Measurements from ENCODE around the gene SPATS2. TPM values are rescaled to one million over a fixed set of nuclear protein-coding genes. Genes with fewer than 3 reads are reported as not detected.

SPATS2 gene
- total RNA-seq, 3 donors from 2014 or later (not counting 1 experiment from before 2014, with no cell fraction given): 14.6 to 18.4 (median 15.4) TPM

DNA sequence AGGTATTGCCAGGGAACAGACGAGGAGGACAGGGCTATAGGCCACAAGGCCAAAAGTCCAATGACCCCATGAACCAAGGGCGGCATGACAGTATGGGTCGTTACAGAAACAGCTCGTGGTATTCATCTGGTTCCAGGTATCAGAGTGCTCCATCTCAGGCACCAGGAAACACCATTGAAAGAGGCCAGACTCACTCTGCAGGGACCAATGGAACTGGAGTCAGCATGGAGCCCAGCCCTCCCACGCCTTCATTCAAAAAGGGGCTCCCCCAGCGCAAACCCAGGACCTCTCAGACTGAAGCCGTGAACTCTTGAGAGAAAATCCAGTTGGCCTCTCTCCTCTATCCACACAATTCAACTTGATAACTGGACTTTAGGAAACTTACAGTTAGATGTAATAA lies 158.7 kb downstream of the SPATS2 start:
- ATAC-seq (no peak), DNase-seq (no peak)
- Histone ChIP-seq H3K4me3 (ENCODE audit: low read length) (no peak overlapping the region), H3K36me3 (ENCODE audit: control insufficient read depth, insufficient read depth, low read length) (peaks cover 19% of the 10 kb centered on the region), H3K4me1 (ENCODE audit: control insufficient read depth, insufficient read depth, low read length) (no peaks in the 10 kb centered on the region), H3K27ac (ENCODE audit: low read length) (no peak overlapping the region), H3K9me3 (ENCODE audit: control insufficient read depth, insufficient read depth, low read length) (no peaks in the 10 kb centered on the region), H3K27me3 (ENCODE audit: control insufficient read depth, insufficient read depth, low read length) (no peaks in the 10 kb centered on the region)
- H3K4me3 Mint-ChIP-seq: no peak overlapping the region
- H3K27me3 Mint-ChIP-seq (ENCODE audit: low read depth in 2 of 2): no peaks in the 10 kb centered on the region
- TF ChIP-seq, protein P1, sequence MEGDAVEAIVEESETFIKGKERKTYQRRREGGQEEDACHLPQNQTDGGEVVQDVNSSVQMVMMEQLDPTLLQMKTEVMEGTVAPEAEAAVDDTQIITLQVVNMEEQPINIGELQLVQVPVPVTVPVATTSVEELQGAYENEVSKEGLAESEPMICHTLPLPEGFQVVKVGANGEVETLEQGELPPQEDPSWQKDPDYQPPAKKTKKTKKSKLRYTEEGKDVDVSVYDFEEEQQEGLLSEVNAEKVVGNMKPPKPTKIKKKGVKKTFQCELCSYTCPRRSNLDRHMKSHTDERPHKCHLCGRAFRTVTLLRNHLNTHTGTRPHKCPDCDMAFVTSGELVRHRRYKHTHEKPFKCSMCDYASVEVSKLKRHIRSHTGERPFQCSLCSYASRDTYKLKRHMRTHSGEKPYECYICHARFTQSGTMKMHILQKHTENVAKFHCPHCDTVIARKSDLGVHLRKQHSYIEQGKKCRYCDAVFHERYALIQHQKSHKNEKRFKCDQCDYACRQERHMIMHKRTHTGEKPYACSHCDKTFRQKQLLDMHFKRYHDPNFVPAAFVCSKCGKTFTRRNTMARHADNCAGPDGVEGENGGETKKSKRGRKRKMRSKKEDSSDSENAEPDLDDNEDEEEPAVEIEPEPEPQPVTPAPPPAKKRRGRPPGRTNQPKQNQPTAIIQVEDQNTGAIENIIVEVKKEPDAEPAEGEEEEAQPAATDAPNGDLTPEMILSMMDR (IDR thresholded peaks at IDR 0.05): no peak
- peaks cover 15% of the 10 kb centered on the region for H3K36me3 Mint-ChIP-seq
- no peaks in the 10 kb centered on the region for H3K4me1 Mint-ChIP-seq
- intact Hi-C loops (cut with micrococcal nuclease): no loop called here
- WGBS (ENCODE audit: insufficient coverage): 97% methylated on average over 7 of the region's 7 CpGs
- H3K27ac Mint-ChIP-seq: no peak overlapping the region
- H3K9me3 Mint-ChIP-seq: no peaks in the 10 kb centered on the region

DNA sequence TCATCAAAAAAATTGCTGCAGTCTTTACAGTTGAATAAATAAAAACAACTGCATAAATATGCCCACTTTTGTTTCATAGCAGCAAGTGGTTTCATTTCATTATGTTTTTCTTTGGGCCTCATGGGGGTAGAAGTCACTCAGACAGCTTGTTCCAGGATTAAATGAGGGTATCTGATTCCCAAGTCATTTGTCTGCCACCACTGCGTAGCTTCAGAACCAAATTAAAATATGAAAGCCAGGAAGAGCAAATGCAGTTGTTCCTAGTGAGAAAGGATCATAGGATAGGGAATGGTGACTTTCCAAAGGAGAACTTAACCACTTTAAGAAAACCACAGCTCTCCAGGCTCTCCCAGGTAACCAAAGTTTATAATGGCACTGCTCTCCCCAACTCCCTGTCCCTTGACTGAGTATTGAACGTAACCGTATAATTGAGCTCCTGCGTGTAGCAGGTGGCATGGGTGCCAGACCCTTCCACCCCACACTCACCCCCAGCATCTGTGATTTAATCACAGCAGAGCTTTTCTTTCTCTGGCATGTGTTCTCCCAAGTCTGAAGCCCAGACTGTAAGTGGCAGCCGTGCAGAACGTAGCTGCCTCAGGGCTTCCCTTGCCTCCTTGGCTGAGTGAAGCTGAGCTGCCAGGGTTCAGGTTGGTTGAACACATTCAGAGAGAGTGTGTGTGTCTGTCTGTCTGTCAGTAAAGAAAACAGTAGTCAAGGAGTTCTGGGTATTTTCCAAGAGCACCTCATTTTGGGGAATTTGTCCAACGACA lies 160.3 kb downstream of the SPATS2 start:
- DNase-seq (no peak), ATAC-seq (no peak)
- peaks cover 11% of the 10 kb centered on the region for H3K36me3 Mint-ChIP-seq
- no peak overlapping the region for H3K4me3 ChIP-seq (ENCODE audit: low read length)
- WGBS (ENCODE audit: insufficient coverage): 95% methylated on average over 7 of the region's 7 CpGs
- no peaks in the 10 kb centered on the region for H3K27me3 Mint-ChIP-seq (ENCODE audit: low read depth in 2 of 2)
- H3K4me1 ChIP-seq (ENCODE audit: control insufficient read depth, insufficient read depth, low read length): no peaks in the 10 kb centered on the region
- H3K36me3 ChIP-seq (ENCODE audit: control insufficient read depth, insufficient read depth, low read length): peaks cover 18% of the 10 kb centered on the region
- H3K4me1 Mint-ChIP-seq: no peaks in the 10 kb centered on the region
- intact Hi-C loops (cut with micrococcal nuclease): no loop called here
- H3K27ac Mint-ChIP-seq: no peak overlapping the region
- no peak overlapping the region for H3K4me3 Mint-ChIP-seq
- no peaks in the 10 kb centered on the region for H3K9me3 Mint-ChIP-seq
- no peaks in the 10 kb centered on the region for H3K27me3 ChIP-seq (ENCODE audit: control insufficient read depth, insufficient read depth, low read length)
- H3K27ac ChIP-seq (ENCODE audit: low read length): no peak overlapping the region
- no peaks in the 10 kb centered on the region for H3K9me3 ChIP-seq (ENCODE audit: control insufficient read depth, insufficient read depth, low read length)
- TF ChIP-seq, protein P1 (IDR thresholded peaks at IDR 0.05): no peak

DNA sequence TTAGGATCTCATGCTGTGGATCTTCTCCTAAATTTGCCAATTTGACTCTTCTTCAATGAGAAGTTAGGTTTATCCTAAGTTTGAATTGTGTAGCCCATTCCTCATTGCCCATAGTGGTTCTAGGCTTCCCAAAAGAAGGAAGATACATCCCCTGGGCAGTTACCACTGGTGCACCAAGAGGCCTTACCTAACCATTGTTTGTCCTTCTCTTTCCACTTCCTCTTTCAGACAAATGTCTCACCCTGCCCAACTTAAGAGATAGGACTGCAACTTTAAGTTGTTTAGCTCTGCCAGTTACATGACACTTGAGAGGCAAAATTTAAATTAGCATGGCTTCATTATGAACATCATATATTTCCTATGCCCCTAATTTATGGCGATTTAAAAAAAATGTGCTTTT lies 162.2 kb downstream of the SPATS2 start:
- H3K4me3 Mint-ChIP-seq: no peak overlapping the region
- no peak for DNase-seq
- TF ChIP-seq, protein P1 (IDR thresholded peaks at IDR 0.05): no peak
- peaks cover 7% of the 10 kb centered on the region for H3K36me3 Mint-ChIP-seq
- Histone ChIP-seq H3K36me3 (ENCODE audit: control insufficient read depth, insufficient read depth, low read length) (peaks cover 15% of the 10 kb centered on the region), H3K27ac (ENCODE audit: low read length) (no peak overlapping the region), H3K4me1 (ENCODE audit: control insufficient read depth, insufficient read depth, low read length) (no peaks in the 10 kb centered on the region), H3K27me3 (ENCODE audit: control insufficient read depth, insufficient read depth, low read length) (no peaks in the 10 kb centered on the region), H3K9me3 (ENCODE audit: control insufficient read depth, insufficient read depth, low read length) (no peaks in the 10 kb centered on the region), H3K4me3 (ENCODE audit: low read length) (no peak overlapping the region)
- H3K4me1 Mint-ChIP-seq: no peaks in the 10 kb centered on the region
- peaks cover 0 to 2% of the 10 kb centered on the region in 2 donors for H3K27me3 Mint-ChIP-seq (ENCODE audit: low read depth in 2 of 2)
- H3K9me3 Mint-ChIP-seq: no peaks in the 10 kb centered on the region
- no peak overlapping the region for H3K27ac Mint-ChIP-seq
- WGBS (ENCODE audit: insufficient coverage): 100% methylated on average over 1 of the region's 1 CpG
- intact Hi-C loops (cut with micrococcal nuclease): no loop called here
- ATAC-seq: no peak

DNA sequence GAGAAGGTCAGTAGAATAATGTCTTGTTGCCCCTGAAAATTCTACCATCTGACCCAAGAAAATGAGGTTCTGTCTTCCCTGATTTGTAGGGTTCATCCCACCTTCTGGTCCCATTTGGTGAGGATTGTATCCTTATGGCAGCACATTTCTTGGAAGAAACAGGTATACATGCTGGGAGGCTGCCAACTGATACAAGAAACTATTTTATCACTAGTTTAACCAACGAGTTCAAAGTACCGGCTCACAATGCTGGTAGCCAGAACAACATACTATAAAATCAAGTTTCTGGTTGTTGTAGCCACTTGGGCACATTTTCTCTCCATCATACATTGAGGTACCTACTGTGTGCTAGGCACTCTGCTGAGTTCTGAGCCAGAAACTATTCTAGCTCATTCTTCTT lies 164.5 kb downstream of the SPATS2 start:
- Mint-ChIP-seq H3K27ac (no peak overlapping the region), H3K4me3 (no peak overlapping the region), H3K4me1 (no peaks in the 10 kb centered on the region), H3K36me3 (no peaks in the 10 kb centered on the region), H3K9me3 (no peaks in the 10 kb centered on the region), H3K27me3 (ENCODE audit: low read depth in 2 of 2) (peaks cover 5 to 14% of the 10 kb centered on the region in 2 donors)
- no peak for ATAC-seq
- H3K27me3 ChIP-seq (ENCODE audit: control insufficient read depth, insufficient read depth, low read length): peaks cover 2% of the 10 kb centered on the region
- H3K36me3 ChIP-seq (ENCODE audit: control insufficient read depth, insufficient read depth, low read length): no peaks in the 10 kb centered on the region
- no peak overlapping the region for H3K4me3 ChIP-seq (ENCODE audit: low read length)
- TF ChIP-seq, protein P1 (IDR thresholded peaks at IDR 0.05): no peak
- no peaks in the 10 kb centered on the region for H3K4me1 ChIP-seq (ENCODE audit: control insufficient read depth, insufficient read depth, low read length)
- 92% methylated on average over 2 of the region's 2 CpGs for WGBS (ENCODE audit: insufficient coverage)
- intact Hi-C loops (cut with micrococcal nuclease): no loop called here
- no peaks in the 10 kb centered on the region for H3K9me3 ChIP-seq (ENCODE audit: control insufficient read depth, insufficient read depth, low read length)
- DNase-seq: no peak
- no peak overlapping the region for H3K27ac ChIP-seq (ENCODE audit: low read length)

Data from natural killer cell (primary cell).